ENCODE data around the gene OR4P4. TPM values are rescaled to one million over a fixed set of nuclear protein-coding genes. Genes with fewer than 3 reads are reported as not detected.

Gene OR4P4
- total RNA-seq, 4 donors from 2014 or later, result not detected

DNA sequence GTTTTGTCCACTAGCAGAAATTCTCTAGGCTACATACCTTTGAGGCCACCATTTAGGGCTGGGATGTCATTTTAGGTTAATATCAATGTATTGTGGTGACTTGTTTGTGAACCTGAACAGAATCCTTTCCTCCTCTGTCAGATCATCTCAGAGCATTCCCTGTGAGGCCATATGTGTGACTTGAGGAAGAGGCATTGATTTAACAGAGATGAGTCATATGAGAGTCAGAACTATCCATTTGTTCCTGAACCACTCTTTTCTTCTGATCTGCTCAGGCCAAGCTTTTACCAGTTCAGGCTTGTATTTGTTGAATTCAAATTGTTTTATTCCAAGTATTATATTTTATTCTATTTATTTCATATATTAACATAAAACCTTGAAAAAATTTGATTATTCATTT, 20.2 kb downstream of the OR4P4 start:
- Histone ChIP-seq H3K27me3 (no peaks in the 10 kb centered on the region), H3K4me1 (no peaks in the 10 kb centered on the region), H3K4me3 (replicated peaks in 1 of 3) (no peak overlapping the region), H3K36me3 (no peaks in the 10 kb centered on the region), H3K9me3 (no peaks in the 10 kb centered on the region), H3K27ac (no peak overlapping the region)
- no peak for DNase-seq
- TF ChIP-seq CTCF (IDR thresholded peaks at IDR 0.05) (no peak), POLR2A (IDR thresholded peaks at IDR 0.05) (no peak)
- intact Hi-C loops (cut with DNase I), result no loop called here

GRCh38 chr11:55658031-55658573, 23.2 kb downstream of the OR4P4 start:
- no peaks in the 10 kb centered on the region for H3K9me3 ChIP-seq
- H3K27me3 ChIP-seq, result no peaks in the 10 kb centered on the region
- no peak overlapping the region for H3K4me3 ChIP-seq (replicated peaks in 1 of 3)
- intact Hi-C loops (cut with DNase I), result no loop called here
- DNase-seq, result no peak
- H3K36me3 ChIP-seq, result no peaks in the 10 kb centered on the region
- TF ChIP-seq CTCF (IDR thresholded peaks at IDR 0.05) (no peak), POLR2A (IDR thresholded peaks at IDR 0.05) (no peak)
- no peak overlapping the region for H3K27ac ChIP-seq
- WGBS, 2 donors, result 86 to 96% methylated on average over 2 of the region's 2 CpGs
- H3K4me1 ChIP-seq, result no peaks in the 10 kb centered on the region

- Histone ChIP-seq H3K4me1 (no peaks in the 10 kb centered on the region), H3K27ac (no peak overlapping the region), H3K4me3 (replicated peaks in 1 of 3) (no peak overlapping the region), H3K36me3 (no peaks in the 10 kb centered on the region), H3K27me3 (no peaks in the 10 kb centered on the region), H3K9me3 (no peaks in the 10 kb centered on the region)
- intact Hi-C loops (cut with DNase I), result no loop called here
- WGBS, 2 donors, result 42 to 44% methylated on average over 1 of the region's 1 CpG
- TF ChIP-seq CTCF (IDR thresholded peaks at IDR 0.05) (no peak), POLR2A (IDR thresholded peaks at IDR 0.05) (no peak)
- DNase-seq, result no peak
These were observed 23.7 kb downstream of the OR4P4 start for GRCh38 chr11:55658608-55659007.

- no peaks in the 10 kb centered on the region for H3K4me1 ChIP-seq
- H3K36me3 ChIP-seq, result no peaks in the 10 kb centered on the region
- TF ChIP-seq POLR2A (IDR thresholded peaks at IDR 0.05) (no peak), CTCF (IDR thresholded peaks at IDR 0.05) (no peak)
- no peak within 1 kb of the TSS for H3K27ac ChIP-seq
- DNase-seq, result no peak
- H3K4me3 ChIP-seq (replicated peaks in 1 of 3), result no peak within 1 kb of the TSS
- 78 to 80% methylated on average over 1 of the region's 1 CpG for WGBS, 2 donors
- intact Hi-C loops (cut with DNase I), result no loop called here
- no peaks in the 10 kb centered on the region for H3K9me3 ChIP-seq
- H3K27me3 ChIP-seq, result no peaks in the 10 kb centered on the region
These were observed 27.0 kb downstream of the OR4P4 start, which contains the start of gene OR4C6 for GRCh38 chr11:55661901-55662300. TSS of gene OR4C6 (plus strand) at chr11:55662201. CDS start at chr11:55665167, 2,966 bp downstream.

DNA sequence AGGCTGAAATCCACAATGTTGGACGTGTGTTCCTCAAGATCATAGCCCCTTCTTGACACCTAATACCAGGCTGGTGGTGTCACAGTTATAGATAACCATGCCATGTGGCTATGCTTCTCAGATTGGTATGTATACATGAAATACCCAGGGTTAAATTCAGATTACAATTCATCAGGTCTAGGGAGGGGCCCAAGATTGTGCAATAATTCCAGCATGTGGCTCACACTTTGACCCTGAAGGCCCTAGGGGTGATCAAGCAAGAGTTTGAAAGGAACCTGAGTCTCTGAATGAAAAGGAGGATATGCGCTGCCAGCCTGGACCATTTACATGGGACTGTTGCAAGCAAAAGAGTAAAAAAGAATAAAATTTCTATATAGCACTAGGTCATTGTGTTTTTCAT, 34.5 kb downstream of the OR4P4 start:
- TF ChIP-seq POLR2A (IDR thresholded peaks at IDR 0.05) (no peak), CTCF (IDR thresholded peaks at IDR 0.05) (no peak)
- no peak for DNase-seq
- no peaks in the 10 kb centered on the region for H3K27me3 ChIP-seq
- H3K9me3 ChIP-seq, result no peaks in the 10 kb centered on the region
- no peaks in the 10 kb centered on the region for H3K36me3 ChIP-seq
- no peak overlapping the region for H3K4me3 ChIP-seq (replicated peaks in 1 of 3)
- no peaks in the 10 kb centered on the region for H3K4me1 ChIP-seq
- intact Hi-C loops (cut with DNase I), result no loop called here
- 50 to 58% methylated on average over 2 of the region's 2 CpGs for WGBS, 2 donors
- no peak overlapping the region for H3K27ac ChIP-seq

Data from thyroid gland (tissue), 4 donors.